Hematopoietic multipotent progenitor cell treated with erythropoietin and hydrocortisone succinate and interleukin-3 and kit ligand, for 8 days (in vitro differentiated cells): Measurements from ENCODE around the gene PDILT.

Experiments used
- DNase-seq: peaks from one replicate; pipeline ENCODE4 v3.0.0-alpha.2; 2015

The PDILT gene

GRCh38 chr16:20401475-20402016 lies 3.0 kb downstream of the PDILT start:
- DNase-seq = no peak

DNA sequence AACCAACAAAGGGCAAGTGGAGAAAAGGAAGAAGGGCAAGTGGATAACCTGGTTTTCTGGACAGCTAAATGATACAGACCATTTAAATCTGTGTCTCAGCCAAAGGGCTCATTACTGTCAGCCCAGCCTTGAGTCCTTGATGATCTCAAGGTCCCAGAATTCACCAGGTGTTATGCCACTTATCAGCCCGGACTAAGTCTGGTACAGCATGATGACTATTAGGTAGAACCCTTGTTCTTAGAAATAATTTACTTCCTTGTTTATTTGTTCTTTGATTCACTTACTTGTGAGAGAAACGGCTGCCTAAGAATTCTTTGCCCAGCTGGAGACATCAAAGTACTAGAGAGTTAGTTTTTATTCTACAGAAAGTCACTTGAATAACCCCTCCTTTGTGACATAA lies 3.5 kb downstream of the PDILT start:
- no peak for DNase-seq

- DNase-seq = no peak
Measured at GRCh38 chr16:20399185-20399584, 5.4 kb downstream of the PDILT start.

GRCh38 chr16:20398603-20399002 lies 5.9 kb downstream of the PDILT start:
- no peak for DNase-seq

DNA sequence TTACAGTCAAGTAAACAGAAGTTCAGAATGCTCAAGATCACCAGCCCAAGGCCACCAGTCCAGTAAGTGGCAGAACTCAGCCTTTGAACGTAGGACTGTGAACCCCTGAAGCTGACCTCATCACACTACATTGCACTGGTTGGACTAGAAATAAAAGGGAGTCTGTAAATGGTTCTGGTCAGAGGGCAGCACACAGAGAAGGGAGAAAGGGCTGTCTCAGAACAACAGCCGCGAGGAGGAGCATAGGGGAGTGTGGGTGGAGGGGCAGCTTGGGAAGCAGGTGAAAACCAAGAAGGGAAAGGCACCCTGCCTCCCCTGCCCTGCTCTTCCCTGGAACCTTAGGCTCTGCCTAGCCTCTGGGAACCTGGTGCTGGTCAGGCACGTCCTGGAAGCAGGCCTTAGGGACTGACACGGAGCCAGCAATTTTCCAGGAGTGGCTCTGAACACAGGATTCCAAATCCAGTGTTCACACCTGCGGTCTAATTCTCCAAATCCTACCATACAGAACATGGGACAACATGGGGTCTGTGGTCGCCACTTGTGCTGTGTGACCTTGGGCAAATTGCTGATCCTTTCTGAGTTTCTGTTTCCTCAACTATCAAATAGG lies 7.0 kb downstream of the PDILT start:
- no peak for DNase-seq

DNA sequence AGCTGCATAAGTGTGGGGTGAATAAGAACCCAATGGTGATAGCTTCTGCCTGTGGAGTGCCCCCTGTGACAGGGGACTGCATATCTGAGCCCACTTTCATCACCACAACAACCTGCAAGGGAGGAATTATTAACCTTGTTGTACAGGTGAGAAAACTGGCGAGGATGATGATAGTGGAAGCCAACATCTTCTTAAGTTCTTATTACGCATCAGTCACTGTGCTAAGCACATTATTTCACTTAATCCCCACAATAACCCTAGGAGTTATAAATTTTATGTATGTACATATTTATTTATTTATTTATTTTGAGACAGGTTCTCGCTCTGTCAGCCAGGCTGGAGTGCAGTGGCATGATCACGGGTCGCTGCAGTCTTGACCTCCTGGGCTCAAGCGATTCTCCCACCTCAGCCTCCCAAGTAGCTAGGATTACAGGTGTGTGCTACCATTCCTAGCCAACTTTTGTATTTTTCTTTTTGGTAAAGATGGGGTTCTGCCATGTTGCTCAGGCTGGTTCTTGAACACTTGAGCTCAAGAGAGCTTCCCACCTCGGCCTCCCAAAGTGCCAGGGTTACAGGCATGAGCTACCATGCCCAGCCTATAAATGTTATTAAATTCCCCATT lies 7.6 kb downstream of the PDILT start:
- no peak for DNase-seq

DNA sequence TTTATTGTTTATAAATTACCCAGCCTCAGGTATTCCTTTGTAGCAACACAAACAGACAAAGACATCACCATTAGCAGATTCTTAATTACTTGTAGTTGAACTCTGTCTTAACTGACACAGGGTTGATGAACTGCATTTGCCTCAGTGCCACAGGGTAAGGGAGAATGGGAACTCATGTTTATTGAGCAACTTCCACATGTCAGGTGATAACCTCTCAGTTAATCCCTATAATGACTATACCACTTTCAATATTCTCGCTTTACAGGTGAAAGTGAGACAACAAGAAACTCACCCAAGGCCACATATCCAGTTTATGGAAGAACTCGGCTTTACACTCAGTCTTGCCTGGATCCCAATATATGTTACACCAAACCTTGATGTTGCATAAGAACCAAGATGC lies 8.6 kb downstream of the PDILT start:
- DNase-seq = no peak

- no peak for DNase-seq
Measured at GRCh38 chr16:20393801-20394577, 10.5 kb downstream of the PDILT start.

DNA sequence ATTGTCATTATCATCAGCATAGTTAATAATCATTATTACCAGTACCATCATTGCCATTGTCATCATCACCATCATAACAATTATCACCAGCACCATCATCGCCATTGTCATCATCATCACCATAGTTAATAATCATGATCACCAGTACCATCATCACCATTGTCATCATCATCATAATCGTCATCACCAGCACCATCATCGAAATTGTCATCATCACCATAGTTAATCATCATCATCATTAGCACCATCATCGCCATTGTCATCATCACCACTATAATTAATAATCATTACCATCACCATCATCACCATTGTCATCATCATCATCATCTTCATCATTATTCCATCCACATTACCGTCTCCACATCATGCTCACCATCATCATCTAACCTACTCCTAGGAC lies 13.5 kb downstream of the PDILT start:
- no peak for DNase-seq

DNA sequence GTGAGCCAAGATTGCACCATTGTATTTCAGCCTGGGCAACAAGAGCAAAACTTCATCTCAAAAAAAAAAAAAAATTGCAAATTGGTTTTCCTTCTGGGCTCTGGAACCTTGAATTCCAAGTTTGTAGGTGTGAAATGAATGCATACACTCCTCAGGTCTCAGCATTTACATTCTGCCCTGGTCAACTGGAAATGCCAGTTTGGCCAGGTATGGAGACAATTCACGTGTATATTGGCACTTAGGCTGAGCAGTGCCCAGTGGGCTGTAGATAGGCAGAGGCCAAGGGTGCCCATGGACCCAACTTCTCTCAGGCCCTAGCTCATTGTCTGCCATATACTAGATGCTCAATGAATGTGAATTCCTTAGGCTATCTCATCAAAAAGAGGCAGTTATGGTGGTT lies 15.7 kb downstream of the PDILT start:
- no peak for DNase-seq

DNA sequence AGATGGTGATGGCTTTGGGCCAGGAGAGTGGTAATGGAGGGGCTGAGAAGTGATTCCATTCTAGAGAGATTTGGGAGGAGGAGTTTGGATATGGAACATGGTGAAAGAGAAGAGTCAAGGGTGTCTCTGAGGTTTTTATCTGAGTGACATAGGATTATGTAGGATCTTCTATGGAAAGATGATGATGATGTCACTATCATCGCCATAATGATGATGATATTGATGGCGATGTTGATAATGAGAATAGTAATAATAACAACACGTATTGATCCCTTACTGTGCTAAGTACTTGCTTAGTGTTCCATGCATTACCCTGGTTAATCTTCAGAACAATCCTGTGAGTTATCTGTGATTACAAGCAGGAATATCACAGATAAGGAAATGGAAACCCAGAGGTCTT lies 16.6 kb downstream of the PDILT start:
- DNase-seq = no peak

DNA sequence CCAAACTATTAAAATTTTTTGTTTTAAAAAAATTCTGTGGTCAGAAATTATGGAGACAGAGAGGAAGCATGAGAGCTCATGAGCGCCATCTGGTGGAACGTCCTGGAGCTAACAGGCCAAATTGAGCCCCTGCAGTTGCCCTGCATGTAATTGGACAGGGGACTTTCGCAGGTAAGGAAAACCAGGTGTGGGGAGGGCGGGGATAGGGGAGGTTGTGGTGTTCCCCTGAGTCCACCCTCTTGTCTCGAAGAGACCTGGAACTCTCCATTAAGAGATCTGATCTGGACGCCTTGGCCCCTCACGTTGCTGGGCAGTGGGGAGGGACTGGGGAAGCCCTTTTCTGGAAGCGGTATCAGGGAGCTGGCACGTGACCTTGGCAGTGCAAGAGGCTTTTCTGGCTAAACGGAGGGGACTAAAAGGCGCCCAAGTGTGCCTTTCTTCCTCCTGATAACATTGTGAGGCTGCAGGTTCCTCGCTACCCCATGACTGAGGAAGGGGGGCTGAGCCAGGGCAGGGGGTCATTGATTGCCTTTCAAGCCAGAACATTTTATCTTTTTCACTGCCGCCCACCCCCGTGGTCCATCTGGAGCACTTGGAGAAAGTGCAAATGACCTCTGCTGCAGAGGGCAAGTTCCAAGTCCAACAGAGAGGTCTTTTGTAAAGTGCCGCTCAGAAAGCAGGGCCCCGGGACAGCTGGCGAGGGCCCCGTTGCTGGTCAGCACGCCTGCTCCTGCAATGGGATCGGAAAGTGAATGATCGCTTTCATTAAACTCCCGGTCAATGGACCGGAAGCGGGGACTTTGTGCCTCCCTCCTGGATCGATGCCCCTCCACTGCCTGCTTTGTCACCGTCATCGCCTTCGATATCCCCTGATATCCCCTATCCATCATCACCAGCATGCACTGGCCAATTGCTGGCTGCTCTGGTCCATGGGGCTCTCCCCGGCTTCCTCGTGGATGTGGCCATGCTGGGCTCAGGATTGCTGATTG lies 18.4 kb downstream of the PDILT start:
- DNase-seq = peak; percentile 52

- DNase-seq = peak; percentile 66
Measured at GRCh38 chr16:20383106-20384029, 21.2 kb downstream of the PDILT start.

- DNase-seq = no peak
Measured at GRCh38 chr16:20382202-20382948, 22.2 kb downstream of the PDILT start.

- DNase-seq = no peak
Measured at GRCh38 chr16:20380782-20381181, 23.8 kb downstream of the PDILT start.

- DNase-seq = no peak
Measured at GRCh38 chr16:20377181-20377580, 27.4 kb downstream of the PDILT start.

DNA sequence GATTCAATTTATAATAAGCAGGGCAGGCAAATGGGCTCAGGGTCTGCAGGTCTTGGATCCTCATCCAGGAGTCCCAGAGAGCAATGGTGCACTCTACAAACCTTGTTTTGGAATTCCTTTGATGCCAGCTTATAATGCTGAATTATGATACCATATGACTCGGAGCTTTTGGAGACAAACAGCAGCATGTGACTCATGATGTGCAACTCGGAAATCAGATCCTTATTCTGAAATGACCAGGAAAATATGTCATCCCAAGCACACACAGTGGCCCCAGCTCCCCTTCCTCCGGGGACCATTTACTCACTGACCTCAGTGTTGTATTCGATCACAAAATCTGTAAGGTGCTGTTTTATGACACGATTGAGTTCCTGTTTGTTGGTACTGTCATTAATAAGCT lies 31.8 kb downstream of the PDILT start:
- no peak for DNase-seq

DNA sequence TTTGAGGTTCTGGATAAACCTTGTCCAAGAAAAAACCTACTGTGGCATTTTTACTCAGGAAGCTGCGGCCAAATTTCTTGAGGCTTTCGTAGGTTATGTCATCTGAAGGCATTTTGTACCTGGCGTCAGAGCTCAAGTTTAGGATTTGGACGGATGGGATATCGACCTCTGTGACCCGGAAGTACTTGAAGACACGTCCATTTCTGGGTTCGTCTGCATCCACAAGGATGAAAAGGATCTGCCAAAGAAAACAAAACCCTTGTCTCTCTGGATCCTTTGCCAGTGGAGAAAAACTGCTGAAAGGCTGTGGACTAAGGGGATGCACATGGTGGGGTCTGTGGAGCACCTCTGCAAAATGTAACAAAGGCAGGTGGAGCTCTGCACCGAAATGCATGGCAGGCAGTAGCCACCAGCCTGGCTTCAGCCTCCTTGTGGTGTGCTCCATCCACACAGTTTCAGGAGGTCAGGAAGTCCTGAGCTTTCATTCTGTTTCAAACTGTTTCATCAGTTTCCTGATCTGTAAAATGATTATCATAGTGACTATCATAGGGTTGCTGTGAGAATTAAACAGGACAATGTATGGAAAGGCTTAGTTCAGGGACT lies 35.0 kb downstream of the PDILT start:
- DNase-seq = no peak

GRCh38 chr16:20364051-20364450 lies 40.5 kb downstream of the PDILT start:
- DNase-seq = no peak

DNA sequence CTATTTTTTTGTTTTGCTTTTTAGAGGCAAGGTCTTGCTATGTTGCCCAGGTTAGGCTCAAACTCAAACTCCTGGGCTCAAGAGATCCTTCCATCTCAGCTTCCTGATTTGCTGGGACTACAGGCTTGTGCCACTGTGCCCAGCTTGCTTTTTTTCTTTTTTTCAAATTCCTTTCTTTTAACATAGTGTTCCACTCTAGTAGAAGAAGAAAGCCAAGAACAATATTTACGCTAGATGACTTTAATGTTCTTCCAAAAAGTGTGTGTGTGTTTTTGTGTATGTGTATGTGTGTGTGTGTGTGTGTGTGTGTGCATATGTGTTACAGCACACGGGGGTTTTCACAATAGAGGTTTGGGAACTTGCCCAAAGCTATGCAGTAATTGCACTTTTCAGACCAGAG lies 41.3 kb downstream of the PDILT start:
- DNase-seq = no peak
